ENCODE data around the gene KRTAP10-2.

GRCh38 chr21:44548922-44549321 is 2.4 kb downstream of the KRTAP10-2 start:
- no peak for TF ChIP-seq EZH2 (IDR thresholded peaks at IDR 0.05; ENCODE audit: insufficient read depth, poor library complexity, severe bottlenecking)
- no peak for TF ChIP-seq EZH2phosphoT487 (IDR thresholded peaks at IDR 0.05; ENCODE audit: insufficient read depth, low read depth)

Measured in GM23248 (cell line).